ENCODE results near the gene LPP. TPM values are rescaled to one million over a fixed set of nuclear protein-coding genes. Genes with fewer than 3 reads are reported as not detected.
"Not testable (repeated sequence)": the region's sequence is repeated elsewhere in the genome, so short reads cannot be mapped to it uniquely, and the experiment has no call there.

Gene LPP
- 26.3 and 31.6 TPM in 2 replicates for total RNA-seq
- polyA plus RNA-seq (2012): 7.9 TPM

- peak; percentile 88 for DNase-seq (ENCODE audit: low read depth)
Observed at GRCh38 chr3:188154014-188154808, at the start of gene LPP. TSS of gene LPP (plus strand) at chr3:188154157. CDS start at chr3:188406121, 251,964 bp downstream.

GRCh38 chr3:188106006-188106405 lies 48.0 kb upstream of the LPP start:
- no peak for DNase-seq (ENCODE audit: low read depth)

- DNase-seq (ENCODE audit: low read depth): no peak
Observed at GRCh38 chr3:188106454-188106853, 47.5 kb upstream of the LPP start.

GRCh38 chr3:188106887-188107830 lies 46.8 kb upstream of the LPP start:
- DNase-seq (ENCODE audit: low read depth): no peak

GRCh38 chr3:188108703-188109412 lies 45.1 kb upstream of the LPP start:
- DNase-seq (ENCODE audit: low read depth): no peak

GRCh38 chr3:188111002-188111584 lies 42.9 kb upstream of the LPP start:
- no peak for DNase-seq (ENCODE audit: low read depth)

- no peak for DNase-seq (ENCODE audit: low read depth)
Observed at GRCh38 chr3:188113756-188114155, 40.2 kb upstream of the LPP start.

GRCh38 chr3:188119846-188120245 lies 34.1 kb upstream of the LPP start:
- DNase-seq (ENCODE audit: low read depth): no peak

GRCh38 chr3:188122571-188123169 lies 31.3 kb upstream of the LPP start:
- peak; percentile 45 for DNase-seq (ENCODE audit: low read depth)

- no peak for DNase-seq (ENCODE audit: low read depth)
Observed at GRCh38 chr3:188123170-188123905, 30.6 kb upstream of the LPP start.

GRCh38 chr3:188124184-188124583 lies 29.8 kb upstream of the LPP start:
- DNase-seq (ENCODE audit: low read depth): no peak

- DNase-seq (ENCODE audit: low read depth): no peak
Observed at GRCh38 chr3:188125076-188125475, 28.9 kb upstream of the LPP start.

GRCh38 chr3:188126276-188126675 lies 27.7 kb upstream of the LPP start:
- DNase-seq (ENCODE audit: low read depth): no peak

- no peak for DNase-seq (ENCODE audit: low read depth)
Observed at GRCh38 chr3:188126934-188127333, 27.0 kb upstream of the LPP start.

- DNase-seq (ENCODE audit: low read depth): no peak
Observed at GRCh38 chr3:188128905-188129304, 25.1 kb upstream of the LPP start.

GRCh38 chr3:188131023-188131422 lies 22.9 kb upstream of the LPP start:
- DNase-seq (ENCODE audit: low read depth): not testable (repeated sequence)

GRCh38 chr3:188133219-188133618 lies 20.7 kb upstream of the LPP start:
- no peak for DNase-seq (ENCODE audit: low read depth)

- DNase-seq (ENCODE audit: low read depth): peak; percentile 43
Observed at GRCh38 chr3:188133646-188134045, 20.3 kb upstream of the LPP start.

- no peak for DNase-seq (ENCODE audit: low read depth)
Observed at GRCh38 chr3:188134079-188134478, 19.9 kb upstream of the LPP start.

- no peak for DNase-seq (ENCODE audit: low read depth)
Observed at GRCh38 chr3:188134856-188135255, 19.1 kb upstream of the LPP start.

All from myocyte (in vitro differentiated cells).